ENCODE data around the gene ANAPC10. TPM values are rescaled to one million over a fixed set of nuclear protein-coding genes. Genes with fewer than 3 reads are reported as not detected.

Gene ANAPC10
- total and polyA plus RNA-seq, 2 experiments from 2014 or later = 20.1 to 26.9 TPM

GRCh38 chr4:144985014-144985413, 113.0 kb downstream of the ANAPC10 start:
- TF ChIP-seq, protein P1, sequence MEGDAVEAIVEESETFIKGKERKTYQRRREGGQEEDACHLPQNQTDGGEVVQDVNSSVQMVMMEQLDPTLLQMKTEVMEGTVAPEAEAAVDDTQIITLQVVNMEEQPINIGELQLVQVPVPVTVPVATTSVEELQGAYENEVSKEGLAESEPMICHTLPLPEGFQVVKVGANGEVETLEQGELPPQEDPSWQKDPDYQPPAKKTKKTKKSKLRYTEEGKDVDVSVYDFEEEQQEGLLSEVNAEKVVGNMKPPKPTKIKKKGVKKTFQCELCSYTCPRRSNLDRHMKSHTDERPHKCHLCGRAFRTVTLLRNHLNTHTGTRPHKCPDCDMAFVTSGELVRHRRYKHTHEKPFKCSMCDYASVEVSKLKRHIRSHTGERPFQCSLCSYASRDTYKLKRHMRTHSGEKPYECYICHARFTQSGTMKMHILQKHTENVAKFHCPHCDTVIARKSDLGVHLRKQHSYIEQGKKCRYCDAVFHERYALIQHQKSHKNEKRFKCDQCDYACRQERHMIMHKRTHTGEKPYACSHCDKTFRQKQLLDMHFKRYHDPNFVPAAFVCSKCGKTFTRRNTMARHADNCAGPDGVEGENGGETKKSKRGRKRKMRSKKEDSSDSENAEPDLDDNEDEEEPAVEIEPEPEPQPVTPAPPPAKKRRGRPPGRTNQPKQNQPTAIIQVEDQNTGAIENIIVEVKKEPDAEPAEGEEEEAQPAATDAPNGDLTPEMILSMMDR (IDR thresholded peaks at IDR 0.05; ENCODE audit: low read depth, low read length) = no peak
- Histone ChIP-seq H3K27me3 (no peaks in the 10 kb centered on the region), H3K9me3 (ENCODE audit: low read depth) (no peaks in the 10 kb centered on the region), H3K4me1 (ENCODE audit: low read depth) (no peaks in the 10 kb centered on the region), H3K4me3 (no peak overlapping the region), H3K36me3 (no peaks in the 10 kb centered on the region), H3K27ac (no peak overlapping the region)
- no peak for DNase-seq (ENCODE audit: low read depth in 1 of 2, low spot score in 1 of 2)

DNA sequence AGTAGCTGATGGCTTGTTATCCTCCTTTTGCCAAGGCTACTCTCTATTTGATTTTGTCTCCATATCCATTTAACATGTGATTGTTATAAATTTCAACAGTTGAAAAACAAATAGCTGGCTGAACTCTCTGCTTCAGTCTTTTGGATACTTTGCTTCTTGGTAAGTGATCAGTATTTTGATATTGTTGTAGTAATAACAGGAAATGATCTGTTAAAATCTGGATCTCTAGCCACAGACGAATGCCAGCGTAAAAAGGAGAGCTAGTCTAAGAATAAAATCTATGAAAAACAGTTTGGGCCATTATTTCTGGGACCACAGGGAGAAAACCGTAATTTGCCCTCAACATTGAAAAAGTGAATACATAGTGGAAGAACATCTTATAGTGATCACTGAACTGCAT, 113.8 kb downstream of the ANAPC10 start:
- no peak for DNase-seq (ENCODE audit: low read depth in 1 of 2, low spot score in 1 of 2)
- H3K9me3 ChIP-seq (ENCODE audit: low read depth) = no peaks in the 10 kb centered on the region
- no peaks in the 10 kb centered on the region for H3K36me3 ChIP-seq
- TF ChIP-seq, protein P1 (IDR thresholded peaks at IDR 0.05; ENCODE audit: low read depth, low read length) = no peak
- H3K4me3 ChIP-seq = no peak overlapping the region
- H3K4me1 ChIP-seq (ENCODE audit: low read depth) = no peaks in the 10 kb centered on the region
- no peaks in the 10 kb centered on the region for H3K27me3 ChIP-seq
- no peak overlapping the region for H3K27ac ChIP-seq

DNA sequence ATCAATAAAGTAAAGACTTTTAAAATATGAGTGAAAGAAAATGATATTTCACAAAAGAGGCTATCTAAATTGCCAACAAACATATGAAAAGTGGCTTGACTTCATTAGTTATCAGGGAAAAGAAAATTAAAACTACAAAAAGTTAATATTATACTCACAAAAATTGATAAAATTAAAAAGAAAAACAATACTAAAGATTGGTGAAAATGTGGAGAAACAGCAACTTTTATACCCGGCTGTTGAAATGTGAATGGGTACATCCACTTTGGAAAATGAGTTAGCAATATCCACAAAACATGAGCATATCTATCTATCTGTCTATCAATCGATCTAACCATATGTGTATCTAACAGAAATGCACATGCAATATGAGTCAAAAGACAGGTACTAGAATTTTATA, 122.3 kb downstream of the ANAPC10 start:
- TF ChIP-seq, protein P1 (IDR thresholded peaks at IDR 0.05; ENCODE audit: low read depth, low read length) = no peak
- DNase-seq (ENCODE audit: low read depth in 1 of 2, low spot score in 1 of 2) = no peak
- Histone ChIP-seq H3K4me1 (ENCODE audit: low read depth) (no peaks in the 10 kb centered on the region), H3K27ac (no peak overlapping the region), H3K9me3 (ENCODE audit: low read depth) (no peaks in the 10 kb centered on the region), H3K4me3 (no peak overlapping the region), H3K27me3 (no peaks in the 10 kb centered on the region), H3K36me3 (no peaks in the 10 kb centered on the region)

GRCh38 chr4:144970597-144970996, 127.4 kb downstream of the ANAPC10 start:
- DNase-seq (ENCODE audit: low read depth in 1 of 2, low spot score in 1 of 2) = no peak
- TF ChIP-seq, protein P1 (IDR thresholded peaks at IDR 0.05; ENCODE audit: low read depth, low read length) = no peak
- H3K36me3 ChIP-seq = no peaks in the 10 kb centered on the region
- H3K27me3 ChIP-seq = no peaks in the 10 kb centered on the region
- H3K4me1 ChIP-seq (ENCODE audit: low read depth) = no peaks in the 10 kb centered on the region
- no peak overlapping the region for H3K4me3 ChIP-seq
- no peaks in the 10 kb centered on the region for H3K9me3 ChIP-seq (ENCODE audit: low read depth)
- H3K27ac ChIP-seq = no peak overlapping the region

DNA sequence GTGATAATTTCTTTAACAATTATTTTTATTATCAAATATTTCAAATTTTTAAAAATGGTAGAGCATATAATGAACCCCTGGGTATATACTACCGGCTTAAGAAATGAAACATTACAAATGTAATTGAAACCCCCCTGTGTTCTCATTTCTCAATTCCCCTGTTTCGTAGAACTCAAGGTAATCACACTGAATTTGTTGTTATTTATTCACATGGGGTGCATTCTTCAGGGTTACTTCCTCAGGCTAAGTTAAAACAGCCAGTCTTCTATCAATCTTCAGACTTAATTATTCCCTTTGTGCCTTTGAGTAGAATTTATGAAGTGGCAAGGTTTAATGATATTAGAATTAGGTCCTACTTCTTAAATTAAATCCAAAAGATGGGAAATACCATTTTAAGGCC, 128.2 kb downstream of the ANAPC10 start:
- Histone ChIP-seq H3K4me1 (ENCODE audit: low read depth) (no peaks in the 10 kb centered on the region), H3K4me3 (no peak overlapping the region), H3K36me3 (no peaks in the 10 kb centered on the region), H3K9me3 (ENCODE audit: low read depth) (no peaks in the 10 kb centered on the region), H3K27me3 (no peaks in the 10 kb centered on the region), H3K27ac (no peak overlapping the region)
- TF ChIP-seq, protein P1 (IDR thresholded peaks at IDR 0.05; ENCODE audit: low read depth, low read length) = no peak
- no peak for DNase-seq (ENCODE audit: low read depth in 1 of 2, low spot score in 1 of 2)

DNA sequence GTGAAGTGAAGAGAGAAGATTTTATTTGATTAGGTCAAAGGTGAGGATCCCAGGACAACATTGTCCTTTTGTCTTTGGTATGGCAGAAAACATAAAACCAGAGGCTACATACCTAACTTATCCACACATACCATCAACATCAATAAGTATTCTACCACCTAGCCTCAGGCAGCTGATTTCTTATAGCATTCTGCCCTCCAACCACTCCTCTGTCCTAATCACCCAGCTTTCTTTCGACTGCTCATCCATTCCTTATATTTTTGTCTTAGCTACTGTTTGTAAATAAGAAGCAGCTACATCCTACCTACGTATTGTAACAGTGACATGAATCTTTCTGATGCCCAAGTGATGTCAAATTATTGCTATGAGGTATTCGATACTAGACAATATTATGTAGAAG, 129.4 kb downstream of the ANAPC10 start:
- Histone ChIP-seq H3K27ac (no peak overlapping the region), H3K36me3 (no peaks in the 10 kb centered on the region), H3K4me3 (no peak overlapping the region), H3K9me3 (ENCODE audit: low read depth) (no peaks in the 10 kb centered on the region), H3K4me1 (ENCODE audit: low read depth) (no peaks in the 10 kb centered on the region), H3K27me3 (no peaks in the 10 kb centered on the region)
- TF ChIP-seq, protein P1 (IDR thresholded peaks at IDR 0.05; ENCODE audit: low read depth, low read length) = no peak
- no peak for DNase-seq (ENCODE audit: low read depth in 1 of 2, low spot score in 1 of 2)

Measured in cardiac muscle cell (in vitro differentiated cells and primary cell).